NT2/D1 (cell line): Measurements from ENCODE around the gene AMN1.
"Not testable (repeated sequence)": the region's sequence is repeated elsewhere in the genome, so short reads cannot be mapped to it uniquely, and the experiment has no call there.

ENCODE experiments used
- SUZ12 ChIP-seq: IDR thresholded peaks from 2 replicates; pipeline ENCODE4 v1.6.1; 2011; ENCODE audit not compliant: insufficient read length, insufficient read depth; ENCODE audit errors: extremely low read depth
- YY1 ChIP-seq: IDR thresholded peaks from 2 replicates; pipeline ENCODE4 v1.6.1; 2011; ENCODE audit not compliant: insufficient read length, insufficient read depth

GRCh38 chr12:31733549-31734432, 5.0 kb upstream of the AMN1 start:
- TF ChIP-seq YY1, SUZ12: not testable (repeated sequence)
